Lower leg skin (tissue), 3 donors: ENCODE results near the gene UBE2E2.

ENCODE experiments used
- CTCF ChIP-seq, 3 donors: fragments of 450-650 bp; IDR thresholded peaks; one replicate each; pipeline ENCODE4 v1.5.1; 2016; ENCODE audit warnings: antibody characterized with exemption in 3 of 3, mild to moderate bottlenecking in 3 of 3, moderate library complexity in 2 of 3
- POLR2A ChIP-seq, 2 donors: fragments of 450-650 bp; IDR thresholded peaks; one replicate each; pipeline ENCODE4 v1.6.1; 2016 to 2017; ENCODE audit warnings: antibody characterized with exemption in 2 of 2, mild to moderate bottlenecking in 1 of 2, moderate library complexity in 1 of 2

DNA sequence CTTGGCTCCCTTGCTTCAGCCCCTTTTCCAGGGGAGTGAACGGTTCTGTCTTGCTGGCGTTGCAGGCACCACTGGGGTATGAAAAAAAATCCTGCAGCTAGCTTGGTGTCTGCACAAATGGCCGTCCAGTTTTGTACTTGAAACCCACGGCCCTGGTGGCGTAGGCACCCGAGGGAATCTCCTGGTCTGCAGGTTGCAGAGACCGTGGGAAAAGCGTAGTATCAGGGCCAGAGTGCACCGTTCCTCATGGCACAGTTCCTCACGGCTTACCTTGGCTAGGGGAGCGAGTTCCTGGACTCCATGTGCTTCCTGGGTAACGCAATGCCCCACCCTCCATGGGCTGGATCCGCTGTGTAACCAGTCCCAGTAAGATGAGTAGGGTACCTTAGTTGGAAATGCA lies 214.9 kb downstream of the UBE2E2 start:
- TF ChIP-seq CTCF (IDR thresholded peaks at IDR 0.05), result no peak
- TF ChIP-seq POLR2A (IDR thresholded peaks at IDR 0.05), result no peak
